Activated T-cell treated with anti-CD3 and anti-CD28 coated beads for 1 hour (primary cell): ENCODE data around the gene RAB1A.
"Not testable (repeated sequence)": the region's sequence is repeated elsewhere in the genome, so short reads cannot be mapped to it uniquely, and the experiment has no call there.

ENCODE experiments used
- DNase-seq: peaks from one replicate; pipeline ENCODE4 v3.0.0-alpha.2; 2020; ENCODE audit warnings: low read depth

RAB1A gene

GRCh38 chr2:65134158-65134557 lies 4.3 kb upstream of the RAB1A start:
- no peak for DNase-seq

- DNase-seq = no peak
Measured at GRCh38 chr2:65133626-65134025, 3.7 kb upstream of the RAB1A start.

- not testable (repeated sequence) for DNase-seq
Measured at GRCh38 chr2:65132930-65133329, 3.0 kb upstream of the RAB1A start.

- DNase-seq = no peak
Measured at GRCh38 chr2:65130664-65131175, 814 bp upstream of the RAB1A start.

GRCh38 chr2:65129286-65129825 lies 550 bp downstream of the RAB1A start:
- peak; percentile 24 for DNase-seq

GRCh38 chr2:65128297-65129190 lies 1.4 kb downstream of the RAB1A start:
- DNase-seq = no peak

- not testable (repeated sequence) for DNase-seq
Measured at GRCh38 chr2:65125457-65125856, 4.4 kb downstream of the RAB1A start.

- DNase-seq = no peak
Measured at GRCh38 chr2:65122313-65122712, 7.6 kb downstream of the RAB1A start.

- no peak for DNase-seq
Measured at GRCh38 chr2:65120990-65121693, 8.8 kb downstream of the RAB1A start.

- DNase-seq = no peak
Measured at GRCh38 chr2:65116645-65117044, 13.3 kb downstream of the RAB1A start.

- DNase-seq = no peak
Measured at GRCh38 chr2:65114921-65115320, 15.0 kb downstream of the RAB1A start.

GRCh38 chr2:65113816-65114215 lies 16.1 kb downstream of the RAB1A start:
- no peak for DNase-seq

GRCh38 chr2:65113229-65113628 lies 16.7 kb downstream of the RAB1A start:
- no peak for DNase-seq

GRCh38 chr2:65112633-65113032 lies 17.3 kb downstream of the RAB1A start:
- no peak for DNase-seq

GRCh38 chr2:65108780-65109179 lies 21.1 kb downstream of the RAB1A start:
- no peak for DNase-seq

- DNase-seq = no peak
Measured at GRCh38 chr2:65107530-65107929, 22.4 kb downstream of the RAB1A start.

- DNase-seq = no peak
Measured at GRCh38 chr2:65103013-65103715, 26.7 kb downstream of the RAB1A start.

GRCh38 chr2:65101071-65101470 lies 28.8 kb downstream of the RAB1A start:
- DNase-seq = no peak

- no peak for DNase-seq
Measured at GRCh38 chr2:65098741-65099140, 31.2 kb downstream of the RAB1A start.

GRCh38 chr2:65097844-65098243 lies 32.1 kb downstream of the RAB1A start:
- no peak for DNase-seq

- no peak for DNase-seq
Measured at GRCh38 chr2:65096948-65097347, 33.0 kb downstream of the RAB1A start.

- no peak for DNase-seq
Measured at GRCh38 chr2:65093211-65093610, 36.7 kb downstream of the RAB1A start.
